Measurements from ENCODE around the gene QRICH1.
"Not testable (repeated sequence)": the region's sequence is repeated elsewhere in the genome, so short reads cannot be mapped to it uniquely, and the experiment has no call there.

Gene QRICH1

DNA sequence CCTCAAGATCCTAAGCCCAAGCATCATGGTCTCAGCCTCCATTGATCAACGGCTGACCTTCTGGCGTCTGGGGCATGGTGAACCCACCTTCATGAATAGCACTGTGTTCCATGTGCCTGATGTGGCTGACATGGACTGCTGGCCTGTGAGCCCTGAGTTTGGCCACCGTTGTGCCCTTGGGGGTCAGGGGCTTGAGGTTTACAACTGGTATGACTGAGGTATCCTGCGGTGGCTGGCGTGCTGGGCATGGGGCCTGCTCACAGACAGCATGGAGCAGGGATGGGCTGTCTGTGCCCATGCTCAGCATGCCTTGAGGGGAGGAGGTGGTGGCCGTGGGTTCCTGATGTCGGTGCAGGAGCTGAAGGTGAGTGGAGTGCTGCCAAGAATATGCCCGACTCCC, 78.8 kb downstream of the QRICH1 start:
- DNase-seq (ENCODE audit: extremely low read depth, low read depth) = no peak
- H3K4me3 ChIP-seq (replicated peaks; ENCODE audit: low read depth, low read length) = no peak overlapping the region
- TF ChIP-seq, protein P1, sequence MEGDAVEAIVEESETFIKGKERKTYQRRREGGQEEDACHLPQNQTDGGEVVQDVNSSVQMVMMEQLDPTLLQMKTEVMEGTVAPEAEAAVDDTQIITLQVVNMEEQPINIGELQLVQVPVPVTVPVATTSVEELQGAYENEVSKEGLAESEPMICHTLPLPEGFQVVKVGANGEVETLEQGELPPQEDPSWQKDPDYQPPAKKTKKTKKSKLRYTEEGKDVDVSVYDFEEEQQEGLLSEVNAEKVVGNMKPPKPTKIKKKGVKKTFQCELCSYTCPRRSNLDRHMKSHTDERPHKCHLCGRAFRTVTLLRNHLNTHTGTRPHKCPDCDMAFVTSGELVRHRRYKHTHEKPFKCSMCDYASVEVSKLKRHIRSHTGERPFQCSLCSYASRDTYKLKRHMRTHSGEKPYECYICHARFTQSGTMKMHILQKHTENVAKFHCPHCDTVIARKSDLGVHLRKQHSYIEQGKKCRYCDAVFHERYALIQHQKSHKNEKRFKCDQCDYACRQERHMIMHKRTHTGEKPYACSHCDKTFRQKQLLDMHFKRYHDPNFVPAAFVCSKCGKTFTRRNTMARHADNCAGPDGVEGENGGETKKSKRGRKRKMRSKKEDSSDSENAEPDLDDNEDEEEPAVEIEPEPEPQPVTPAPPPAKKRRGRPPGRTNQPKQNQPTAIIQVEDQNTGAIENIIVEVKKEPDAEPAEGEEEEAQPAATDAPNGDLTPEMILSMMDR (IDR thresholded peaks at IDR 0.05; ENCODE audit: low read depth, low read length, missing control alignments) = no peak

DNA sequence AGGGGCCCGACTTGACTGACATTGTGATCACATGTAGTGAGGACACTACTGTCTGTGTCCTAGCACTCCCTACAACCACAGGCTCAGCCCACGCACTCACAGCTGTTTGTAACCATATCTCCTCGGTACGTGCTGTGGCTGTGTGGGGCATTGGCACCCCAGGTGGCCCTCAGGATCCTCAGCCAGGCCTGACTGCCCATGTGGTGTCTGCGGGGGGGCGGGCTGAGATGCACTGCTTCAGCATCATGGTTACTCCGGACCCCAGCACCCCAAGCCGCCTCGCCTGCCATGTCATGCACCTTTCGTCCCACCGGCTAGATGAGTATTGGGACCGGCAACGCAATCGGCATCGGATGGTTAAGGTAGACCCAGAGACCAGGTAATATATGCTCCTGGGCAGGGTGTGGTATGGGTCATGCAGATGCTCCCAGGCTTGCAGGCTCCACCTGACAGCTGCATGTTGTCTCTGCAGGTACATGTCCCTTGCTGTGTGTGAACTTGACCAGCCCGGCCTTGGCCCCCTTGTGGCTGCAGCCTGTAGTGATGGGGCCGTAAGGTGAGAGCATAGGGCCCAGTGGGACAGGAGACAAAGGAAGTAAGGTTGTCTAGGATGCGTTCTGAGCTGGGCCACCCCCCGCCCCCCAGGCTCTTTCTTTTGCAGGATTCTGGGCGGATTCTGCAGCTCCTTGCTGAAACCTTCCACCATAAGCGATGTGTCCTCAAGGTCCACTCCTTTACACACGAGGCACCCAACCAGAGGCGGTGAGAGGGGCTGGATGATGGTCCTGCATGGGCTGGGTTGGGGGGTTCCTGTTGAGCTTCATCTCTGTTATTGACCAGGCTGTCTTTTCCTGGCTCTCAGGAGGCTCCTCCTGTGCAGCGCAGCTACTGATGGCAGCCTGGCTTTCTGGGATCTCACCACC, 79.9 kb downstream of the QRICH1 start:
- TF ChIP-seq, protein P1 (IDR thresholded peaks at IDR 0.05; ENCODE audit: low read depth, low read length, missing control alignments) = peak; percentile 74
- no peak for DNase-seq (ENCODE audit: extremely low read depth, low read depth)
- H3K4me3 ChIP-seq (replicated peaks; ENCODE audit: low read depth, low read length) = no peak overlapping the region

DNA sequence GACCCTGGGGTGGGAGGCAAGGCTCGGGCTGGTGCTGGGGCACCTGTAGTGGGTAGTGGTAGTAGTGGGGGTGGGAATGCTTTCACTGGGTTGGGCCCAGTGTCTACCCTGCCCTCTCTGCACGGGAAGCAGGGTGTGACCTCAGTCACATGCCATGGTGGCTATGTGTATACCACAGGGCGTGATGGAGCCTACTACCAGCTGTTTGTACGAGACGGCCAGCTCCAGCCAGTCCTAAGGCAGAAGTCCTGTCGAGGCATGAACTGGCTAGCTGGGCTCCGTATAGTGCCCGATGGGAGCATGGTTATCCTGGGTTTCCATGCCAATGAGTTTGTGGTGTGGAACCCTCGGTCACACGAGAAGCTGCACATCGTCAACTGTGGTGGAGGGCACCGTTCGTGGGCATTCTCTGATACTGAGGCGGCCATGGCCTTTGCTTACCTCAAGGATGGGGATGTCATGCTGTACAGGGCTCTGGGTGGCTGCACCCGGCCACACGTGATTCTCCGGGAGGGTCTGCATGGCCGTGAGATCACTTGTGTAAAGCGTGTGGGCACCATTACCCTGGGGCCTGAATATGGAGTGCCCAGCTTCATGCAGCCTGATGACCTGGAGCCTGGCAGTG, 80.6 kb downstream of the QRICH1 start:
- no peak for DNase-seq (ENCODE audit: extremely low read depth, low read depth)
- H3K4me3 ChIP-seq (replicated peaks; ENCODE audit: low read depth, low read length) = no peak overlapping the region
- TF ChIP-seq, protein P1 (IDR thresholded peaks at IDR 0.05; ENCODE audit: low read depth, low read length, missing control alignments) = no peak

DNA sequence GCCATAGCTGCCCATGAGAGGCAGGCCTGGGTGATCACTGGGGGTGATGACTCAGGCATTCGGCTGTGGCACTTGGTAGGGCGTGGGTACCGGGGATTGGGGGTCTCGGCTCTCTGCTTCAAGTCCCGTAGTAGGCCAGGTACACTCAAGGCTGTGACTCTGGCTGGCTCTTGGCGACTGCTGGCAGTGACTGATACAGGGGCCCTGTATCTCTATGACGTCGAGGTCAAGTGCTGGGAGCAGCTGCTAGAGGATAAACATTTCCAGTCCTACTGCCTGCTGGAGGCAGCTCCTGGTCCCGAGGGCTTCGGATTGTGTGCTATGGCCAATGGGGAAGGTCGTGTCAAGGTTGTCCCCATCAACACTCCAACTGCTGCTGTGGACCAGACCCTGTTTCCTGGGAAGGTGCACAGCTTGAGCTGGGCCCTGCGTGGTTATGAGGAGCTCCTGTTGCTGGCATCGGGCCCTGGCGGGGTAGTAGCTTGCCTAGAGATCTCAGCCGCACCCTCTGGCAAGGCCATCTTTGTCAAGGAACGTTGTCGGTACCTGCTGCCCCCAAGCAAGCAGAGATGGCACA, 81.3 kb downstream of the QRICH1 start:
- no peak for DNase-seq (ENCODE audit: extremely low read depth, low read depth)
- TF ChIP-seq, protein P1 (IDR thresholded peaks at IDR 0.05; ENCODE audit: low read depth, low read length, missing control alignments) = no peak
- H3K4me3 ChIP-seq (replicated peaks; ENCODE audit: low read depth, low read length) = no peak overlapping the region

DNA sequence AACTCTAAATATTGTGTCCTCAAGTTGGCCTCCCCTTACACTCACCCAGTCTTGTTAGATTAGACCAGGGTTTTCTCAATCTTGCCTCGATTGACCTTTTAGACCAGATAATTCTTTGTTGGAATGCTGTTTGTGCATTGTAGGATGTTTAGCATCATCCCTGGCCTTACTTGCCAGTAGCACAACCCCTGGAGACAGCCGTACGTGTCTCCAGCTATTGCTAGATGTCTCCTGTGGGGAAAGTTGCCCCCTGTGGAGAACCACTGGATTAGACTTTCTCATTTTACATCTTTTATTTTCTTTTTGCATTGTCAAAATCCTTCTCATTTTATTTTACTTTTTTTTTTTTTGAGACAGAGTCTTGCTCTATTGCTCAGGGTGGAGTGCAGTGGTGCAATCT, 84.5 kb downstream of the QRICH1 start:
- TF ChIP-seq, protein P1 (IDR thresholded peaks at IDR 0.05; ENCODE audit: low read depth, low read length, missing control alignments) = no peak
- no peak overlapping the region for H3K4me3 ChIP-seq (replicated peaks; ENCODE audit: low read depth, low read length)
- DNase-seq (ENCODE audit: extremely low read depth, low read depth) = no peak

DNA sequence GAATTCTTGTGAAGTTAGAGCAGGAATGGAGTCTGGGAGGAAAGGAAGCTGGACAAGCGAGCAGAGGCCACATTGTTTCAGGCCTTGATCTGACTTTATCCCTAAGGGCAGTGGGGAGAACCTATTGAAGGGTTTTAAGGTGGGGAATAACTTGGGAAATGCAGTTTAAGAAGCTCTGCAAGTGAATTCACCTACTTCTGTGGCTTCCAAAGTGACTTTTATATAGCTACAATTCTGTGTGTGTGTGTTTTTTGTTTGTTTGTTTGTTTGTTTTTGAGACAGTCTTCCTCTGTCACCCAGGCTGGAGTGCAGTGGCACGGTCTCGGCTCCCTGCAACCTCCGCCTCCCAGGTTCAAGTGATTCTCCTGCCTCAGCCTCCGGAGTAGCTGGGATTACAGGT, 85.2 kb downstream of the QRICH1 start:
- H3K4me3 ChIP-seq (replicated peaks; ENCODE audit: low read depth, low read length) = peak overlapping the region; percentile 59
- DNase-seq (ENCODE audit: extremely low read depth, low read depth) = not testable (repeated sequence)
